DMS53 treated with DMSO at 0.1 percent for 48 hours (cell line): ENCODE measurements around the gene MAGI1.
"Not testable (repeated sequence)": the region's sequence is repeated elsewhere in the genome, so short reads cannot be mapped to it uniquely, and the experiment has no call there.

Experiments
- DNase-seq: peaks from one replicate; lab custom pipeline; 2025; ENCODE audit not compliant: unreplicated experiment; lab: John Stamatoyannopoulos, UW

The MAGI1 gene

GRCh38 chr3:65914740-65915367 lies 123.9 kb downstream of the MAGI1 start:
- no peak for DNase-seq

GRCh38 chr3:65914032-65914739 lies 124.5 kb downstream of the MAGI1 start:
- DNase-seq: no peak

GRCh38 chr3:65912647-65913046 lies 126.1 kb downstream of the MAGI1 start:
- DNase-seq: no peak

- DNase-seq: no peak
These were observed 130.1 kb downstream of the MAGI1 start for GRCh38 chr3:65908588-65908987.

GRCh38 chr3:65907232-65908130 lies 131.2 kb downstream of the MAGI1 start:
- no peak for DNase-seq

- DNase-seq: no peak
These were observed 132.9 kb downstream of the MAGI1 start for GRCh38 chr3:65905771-65906170.

- no peak for DNase-seq
These were observed 134.7 kb downstream of the MAGI1 start for GRCh38 chr3:65904016-65904415.

- DNase-seq: no peak
These were observed 136.4 kb downstream of the MAGI1 start for GRCh38 chr3:65902304-65902793.

GRCh38 chr3:65901226-65901625 lies 137.5 kb downstream of the MAGI1 start:
- DNase-seq: no peak

- DNase-seq: no peak
These were observed 139.5 kb downstream of the MAGI1 start for GRCh38 chr3:65899226-65899625.

GRCh38 chr3:65897766-65898165 lies 141.0 kb downstream of the MAGI1 start:
- DNase-seq: no peak

- no peak for DNase-seq
These were observed 142.4 kb downstream of the MAGI1 start for GRCh38 chr3:65896321-65896720.

GRCh38 chr3:65894679-65895453 lies 143.9 kb downstream of the MAGI1 start:
- DNase-seq: no peak

GRCh38 chr3:65894126-65894525 lies 144.6 kb downstream of the MAGI1 start:
- no peak for DNase-seq

- no peak for DNase-seq
These were observed 145.1 kb downstream of the MAGI1 start for GRCh38 chr3:65893631-65894030.

- not testable (repeated sequence) for DNase-seq
These were observed 147.2 kb downstream of the MAGI1 start for GRCh38 chr3:65891477-65891876.

GRCh38 chr3:65890328-65890727 lies 148.4 kb downstream of the MAGI1 start:
- no peak for DNase-seq

GRCh38 chr3:65889707-65890099 lies 149.0 kb downstream of the MAGI1 start:
- DNase-seq: no peak

GRCh38 chr3:65888980-65889706 lies 149.6 kb downstream of the MAGI1 start:
- no peak for DNase-seq

- no peak for DNase-seq
These were observed 150.5 kb downstream of the MAGI1 start for GRCh38 chr3:65888196-65888595.
